ENCODE data around the gene ABCG1.
"Not testable (repeated sequence)": the region's sequence is repeated elsewhere in the genome, so short reads cannot be mapped to it uniquely, and the experiment has no call there.

Gene ABCG1

DNA sequence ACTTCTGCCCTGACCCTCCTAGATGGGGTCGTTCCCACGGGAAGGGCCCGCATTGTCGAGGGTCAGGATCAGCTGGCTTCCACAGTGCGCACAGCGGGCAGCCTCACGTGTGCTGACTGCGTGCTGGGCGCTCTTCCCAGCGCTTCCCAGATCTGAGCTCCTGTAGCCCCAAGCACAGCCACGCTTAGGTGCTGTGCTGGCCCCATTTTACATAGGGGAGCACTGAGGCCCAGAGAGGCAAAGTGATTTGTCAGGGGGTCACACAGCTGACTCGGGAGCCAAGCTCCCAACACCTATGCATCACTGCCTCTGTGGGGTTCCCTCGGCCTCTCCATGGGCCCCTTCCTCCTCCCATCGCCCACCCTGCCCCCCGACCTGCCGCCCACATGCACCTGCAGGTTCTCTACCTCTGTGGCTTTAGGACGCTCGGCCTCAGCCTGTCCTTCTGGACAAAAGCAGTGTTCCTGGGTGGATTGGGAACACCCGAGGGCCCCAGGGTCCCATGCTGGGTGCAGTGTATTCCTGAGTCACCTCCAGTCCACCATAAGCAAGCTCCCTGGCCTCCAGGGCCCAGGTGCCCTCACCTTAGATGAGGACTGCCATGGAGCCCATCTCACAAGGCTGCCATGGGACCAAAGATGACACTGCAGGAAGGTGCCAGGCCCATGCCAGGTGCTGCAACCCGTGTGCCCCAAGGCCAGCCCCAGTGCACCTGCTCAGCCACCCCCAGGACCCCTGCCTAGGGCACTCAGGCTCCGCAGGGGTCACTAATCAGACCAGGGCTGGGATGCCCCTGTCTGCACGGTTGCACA is 73.0 kb downstream of the ABCG1 start:
- DNase-seq (ENCODE audit: low read depth): no peak

DNA sequence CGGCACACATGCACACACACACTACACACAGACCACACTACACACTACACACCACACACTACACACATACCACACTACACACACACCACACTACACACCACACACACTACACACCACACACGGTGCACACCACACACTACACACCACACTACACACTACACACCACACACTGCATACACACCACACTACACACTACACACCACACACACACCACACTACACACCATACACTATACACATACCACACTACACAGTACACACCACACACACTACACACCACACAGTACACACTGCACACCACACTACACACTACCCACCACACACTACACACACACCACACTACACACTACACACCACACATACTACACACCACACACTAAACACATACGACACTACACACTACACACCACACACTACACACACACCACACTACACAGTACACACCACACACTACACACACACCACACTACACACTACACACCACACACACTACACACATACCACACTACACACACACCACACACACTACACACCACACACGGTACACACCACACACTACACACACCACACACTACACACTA is 73.7 kb downstream of the ABCG1 start:
- DNase-seq (ENCODE audit: low read depth): not testable (repeated sequence)

DNA sequence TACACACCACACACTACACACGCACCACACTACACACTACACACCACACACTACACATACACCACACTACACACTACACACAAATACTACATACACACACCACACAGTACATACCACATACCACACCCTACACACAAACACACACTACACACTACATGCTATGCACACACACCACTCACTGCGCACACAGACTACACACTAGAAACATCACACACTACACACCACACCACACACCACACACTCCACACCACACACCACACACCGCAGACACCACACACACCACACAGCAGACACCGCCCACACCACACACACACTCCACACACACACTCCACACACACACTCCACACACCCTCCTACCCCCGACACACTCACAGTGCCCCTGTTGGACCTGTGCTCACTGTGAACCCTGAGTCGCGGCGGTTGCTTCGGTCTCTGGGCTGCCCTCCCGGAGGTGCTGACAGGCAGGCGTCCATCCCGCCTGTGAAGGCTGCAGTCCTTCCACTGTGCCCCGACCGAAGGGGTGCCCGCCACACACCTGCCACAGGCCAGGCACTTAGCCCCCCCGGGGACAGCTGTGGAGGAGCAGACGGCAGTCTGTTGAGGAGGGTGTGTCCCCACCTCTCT is 74.8 kb downstream of the ABCG1 start:
- DNase-seq (ENCODE audit: low read depth): no peak

DNA sequence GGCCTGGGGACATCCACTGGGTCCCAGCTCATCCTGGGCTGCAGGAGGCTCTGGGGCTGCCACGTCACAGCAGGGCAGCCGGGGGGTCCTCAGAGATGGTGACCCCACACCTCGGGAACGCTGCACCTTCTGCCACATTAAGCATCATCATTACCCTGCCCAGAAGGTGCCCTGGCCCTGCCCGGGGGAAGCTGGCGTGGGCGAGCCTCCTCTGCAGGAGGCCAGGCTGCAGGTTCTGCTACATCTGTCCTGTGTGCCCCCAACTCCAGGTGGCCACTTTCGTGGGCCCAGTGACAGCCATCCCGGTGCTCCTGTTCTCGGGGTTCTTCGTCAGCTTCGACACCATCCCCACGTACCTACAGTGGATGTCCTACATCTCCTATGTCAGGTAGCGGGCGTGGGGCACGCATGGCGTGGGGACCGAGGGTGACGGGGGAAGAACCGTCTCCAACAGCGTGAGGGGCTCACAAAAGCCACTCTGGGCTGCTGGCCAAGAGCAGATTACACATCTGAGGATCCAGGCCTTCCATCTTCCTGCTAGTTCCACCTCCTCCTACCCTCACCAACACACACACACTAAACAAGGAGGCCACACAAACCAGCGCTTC is 75.4 kb downstream of the ABCG1 start:
- DNase-seq (ENCODE audit: low read depth): no peak

DNA sequence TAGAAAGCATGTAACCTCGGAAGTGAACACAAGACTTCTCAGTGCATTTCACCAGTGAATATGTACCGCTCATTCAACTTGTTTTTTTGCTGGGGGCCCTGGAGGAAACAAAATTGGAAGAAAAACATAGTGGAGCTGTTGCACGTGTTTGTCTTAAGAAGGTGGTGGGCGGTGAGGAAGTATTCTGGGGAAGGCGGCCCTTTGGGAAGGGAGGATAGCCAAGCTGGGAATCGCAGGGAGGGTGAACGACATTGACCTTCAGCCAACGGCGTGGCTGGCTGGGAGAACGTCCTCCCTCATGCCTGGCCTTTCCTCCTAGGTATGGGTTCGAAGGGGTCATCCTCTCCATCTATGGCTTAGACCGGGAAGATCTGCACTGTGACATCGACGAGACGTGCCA is 76.9 kb downstream of the ABCG1 start:
- no peak for DNase-seq (ENCODE audit: low read depth)

DNA sequence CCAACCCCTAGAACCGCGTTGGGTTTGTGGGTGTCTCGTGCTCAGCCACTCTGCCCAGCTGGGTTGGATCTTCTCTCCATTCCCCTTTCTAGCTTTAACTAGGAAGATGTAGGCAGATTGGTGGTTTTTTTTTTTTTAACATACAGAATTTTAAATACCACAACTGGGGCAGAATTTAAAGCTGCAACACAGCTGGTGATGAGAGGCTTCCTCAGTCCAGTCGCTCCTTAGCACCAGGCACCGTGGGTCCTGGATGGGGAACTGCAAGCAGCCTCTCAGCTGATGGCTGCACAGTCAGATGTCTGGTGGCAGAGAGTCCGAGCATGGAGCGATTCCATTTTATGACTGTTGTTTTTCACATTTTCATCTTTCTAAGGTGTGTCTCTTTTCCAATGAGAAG is 77.6 kb downstream of the ABCG1 start:
- DNase-seq (ENCODE audit: low read depth): no peak

DNA sequence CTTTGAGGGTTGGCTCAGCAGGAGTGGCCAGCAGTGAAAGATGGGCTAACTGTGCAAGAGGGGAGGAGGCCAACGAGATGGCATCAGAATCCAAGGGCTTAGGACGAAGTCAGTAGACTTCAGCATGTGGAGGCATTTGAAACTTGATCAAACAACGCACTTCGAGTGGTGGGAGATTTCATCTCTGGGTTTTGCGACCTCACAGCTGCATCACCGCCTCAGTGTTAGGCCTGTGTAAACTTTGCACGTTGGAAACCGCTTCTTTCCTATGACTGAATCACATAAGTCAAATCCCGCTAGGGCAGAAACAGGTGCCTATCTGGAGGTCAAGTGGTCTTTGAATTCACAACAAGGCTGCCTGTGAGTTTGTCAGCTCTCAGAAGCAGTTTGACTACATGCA is 78.4 kb downstream of the ABCG1 start:
- DNase-seq (ENCODE audit: low read depth): no peak

DNA sequence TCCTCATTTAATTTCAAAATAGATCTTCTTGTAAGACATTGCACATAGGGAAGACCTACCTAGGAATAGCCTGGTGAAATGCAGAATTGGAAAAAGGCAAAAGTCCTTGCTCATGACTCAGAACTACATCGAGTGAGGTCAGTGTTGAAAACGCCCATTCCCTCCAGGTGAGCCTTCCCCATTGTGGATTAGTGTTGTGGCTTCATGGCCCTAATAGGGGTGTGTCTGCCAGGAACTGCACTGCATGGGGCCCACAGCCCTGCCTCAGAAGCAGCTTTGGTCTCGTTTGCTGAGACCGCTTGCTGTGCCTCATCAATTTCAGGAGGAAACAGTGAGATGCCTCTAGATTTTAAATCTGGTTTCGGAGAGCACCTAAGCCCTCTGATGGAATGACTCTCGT is 79.3 kb downstream of the ABCG1 start:
- no peak for DNase-seq (ENCODE audit: low read depth)

DNA sequence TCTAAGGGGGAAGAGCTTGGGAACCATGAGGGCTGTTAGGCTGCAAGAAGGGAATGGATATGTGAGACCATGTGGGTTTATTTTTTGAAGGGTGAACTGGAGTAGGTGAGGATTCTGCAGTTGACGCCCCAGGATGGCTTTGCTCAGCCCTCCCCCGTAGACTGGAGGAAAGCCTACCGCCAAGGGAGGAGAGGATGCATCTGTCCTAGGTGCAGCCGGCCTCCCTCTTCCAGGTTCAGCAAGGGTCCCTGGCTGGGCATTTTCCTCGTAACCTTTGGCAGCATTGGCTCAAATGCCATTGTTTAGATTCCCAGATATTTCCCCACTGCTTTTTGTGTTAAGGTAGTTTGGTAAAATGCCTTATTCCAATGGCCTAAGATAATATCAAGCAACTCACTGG is 79.7 kb downstream of the ABCG1 start:
- no peak for DNase-seq (ENCODE audit: low read depth)

DNA sequence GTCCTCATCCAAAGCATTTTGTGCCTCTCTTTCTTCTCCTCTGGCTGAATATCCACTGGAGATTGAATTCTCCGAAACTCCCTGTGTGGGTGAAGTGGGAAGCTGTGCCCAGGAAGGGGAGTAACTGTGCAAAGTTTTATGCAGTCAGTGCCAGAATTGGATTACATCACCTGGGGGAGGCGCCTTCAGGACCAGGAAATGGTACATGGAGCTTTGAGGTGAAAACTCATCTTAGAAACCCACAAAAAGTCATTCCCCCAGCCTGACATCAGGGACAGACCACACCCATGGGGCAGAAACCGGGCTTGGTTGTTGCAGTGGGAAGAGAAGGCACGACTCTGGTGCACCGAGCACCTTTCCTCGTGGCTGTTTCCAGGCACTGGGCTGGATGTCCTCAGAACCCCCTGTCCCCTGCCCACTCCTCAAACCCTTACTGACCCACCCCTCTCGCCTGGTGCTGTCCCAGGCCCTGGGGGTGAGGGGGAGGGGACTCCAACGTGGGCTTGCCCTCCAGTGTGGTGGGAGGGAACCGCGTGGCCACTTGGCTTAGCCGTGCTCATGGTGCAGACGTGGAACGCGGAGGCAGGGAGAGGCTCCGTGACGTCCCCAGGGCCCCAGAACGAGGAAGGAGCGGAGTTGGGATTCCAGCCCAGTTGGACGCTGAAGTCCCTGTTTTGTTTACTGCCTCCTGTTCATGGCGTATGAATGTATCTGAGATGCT is 80.5 kb downstream of the ABCG1 start:
- no peak for DNase-seq (ENCODE audit: low read depth)

DNA sequence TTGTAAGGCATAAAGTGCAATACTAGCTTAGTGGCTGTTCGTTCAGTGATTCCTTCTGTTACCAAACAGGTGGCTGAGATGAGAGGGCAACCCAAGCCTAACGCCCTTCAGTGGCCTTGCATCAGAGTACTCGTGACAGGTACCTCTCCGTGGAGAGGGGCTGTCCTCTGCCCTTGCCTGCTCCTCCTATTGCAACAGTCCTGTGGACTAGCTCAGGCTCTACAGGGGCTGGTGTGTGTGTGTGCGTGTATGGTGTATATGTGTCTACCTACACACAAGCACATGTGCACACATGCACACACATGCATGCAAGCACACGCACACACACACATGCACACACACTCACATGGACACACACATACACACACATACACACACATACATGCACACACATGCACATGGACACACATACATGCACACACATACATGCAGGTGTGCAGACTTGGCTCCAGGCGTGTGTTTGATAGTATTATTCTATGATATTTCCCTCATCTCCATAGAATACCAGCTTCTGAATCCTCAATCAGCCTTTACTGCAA is 81.2 kb downstream of the ABCG1 start:
- DNase-seq (ENCODE audit: low read depth): no peak

DNA sequence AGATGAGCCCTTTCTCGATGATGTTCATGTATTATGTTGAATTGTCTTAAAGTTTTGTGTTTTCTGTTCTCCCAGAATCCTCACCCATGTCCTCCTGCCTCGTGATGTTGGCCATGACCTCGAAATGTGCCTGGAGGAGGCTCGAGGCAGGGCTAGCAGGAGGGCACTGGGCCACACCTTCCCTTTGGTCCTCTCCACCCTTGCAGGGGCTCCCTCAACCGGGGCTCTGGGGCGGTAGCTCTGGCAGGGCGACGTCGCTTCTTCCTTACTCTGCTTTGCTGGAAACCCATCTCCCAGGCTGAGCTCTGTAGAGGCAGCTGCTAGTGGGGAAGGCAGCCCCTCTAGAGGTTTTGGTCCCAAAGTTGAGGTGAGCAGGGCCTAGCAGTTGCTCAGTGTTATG is 82.0 kb downstream of the ABCG1 start:
- DNase-seq (ENCODE audit: low read depth): no peak

DNA sequence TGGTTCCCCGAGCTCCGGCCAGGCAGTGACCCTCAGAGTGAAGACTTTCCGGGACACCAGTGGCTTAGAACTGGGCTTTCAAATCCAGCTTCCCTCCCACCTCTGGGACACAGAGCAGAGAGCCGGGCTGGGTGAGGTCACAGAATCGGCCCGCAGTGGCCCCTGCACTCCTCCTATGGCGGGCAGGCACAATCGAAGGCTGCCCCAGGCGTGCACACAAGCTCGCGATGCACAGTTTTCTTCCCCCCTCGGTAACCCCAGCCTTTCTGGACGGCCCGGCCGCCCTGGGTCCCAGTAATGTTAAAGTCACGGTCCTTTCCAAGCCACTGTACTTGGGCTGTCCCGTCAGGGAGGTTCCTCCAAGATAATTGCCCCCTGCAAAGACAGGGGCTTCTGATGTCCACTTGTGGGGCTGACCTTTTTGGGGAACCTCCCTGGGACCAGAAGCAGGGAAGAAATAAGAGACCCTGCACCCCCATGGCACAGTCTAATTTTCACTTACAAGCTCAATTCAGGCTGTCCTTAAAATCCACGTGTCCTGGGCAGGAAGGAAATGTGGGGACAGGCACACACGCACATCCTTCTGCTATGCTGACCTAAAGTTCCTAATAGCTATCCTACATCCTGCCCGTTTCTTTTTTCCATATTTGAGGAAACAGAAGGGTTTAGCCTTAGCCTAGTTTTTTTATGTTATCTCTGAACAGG is 82.6 kb downstream of the ABCG1 start:
- no peak for DNase-seq (ENCODE audit: low read depth)

DNA sequence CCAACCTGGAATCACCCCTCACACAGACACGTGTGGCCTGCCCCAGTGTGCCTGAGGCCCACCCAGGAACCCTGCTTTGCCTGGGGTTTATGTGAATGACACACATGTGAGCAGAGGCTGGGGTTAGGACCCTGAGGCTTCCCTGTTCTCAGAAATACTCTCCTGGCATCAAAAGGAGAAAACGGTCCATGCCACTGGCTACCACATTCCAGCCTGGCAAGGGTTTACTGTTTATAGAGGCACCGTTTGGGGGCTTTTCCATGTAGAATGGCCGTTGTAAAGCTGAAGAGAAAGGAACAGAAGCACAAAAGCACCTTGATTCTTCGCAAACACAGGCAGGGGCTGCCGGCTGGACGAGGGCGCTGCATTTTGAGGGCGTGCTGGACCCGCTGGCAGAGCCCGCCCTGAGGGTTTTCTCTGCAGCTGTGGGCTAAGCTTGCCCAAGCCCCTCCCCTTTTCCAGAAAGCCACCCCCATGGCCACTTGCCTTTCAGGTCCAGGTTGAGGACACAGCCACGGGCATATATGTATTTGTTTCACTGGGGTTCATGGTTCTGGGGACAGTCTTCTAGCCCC is 83.2 kb downstream of the ABCG1 start:
- no peak for DNase-seq (ENCODE audit: low read depth)

DNA sequence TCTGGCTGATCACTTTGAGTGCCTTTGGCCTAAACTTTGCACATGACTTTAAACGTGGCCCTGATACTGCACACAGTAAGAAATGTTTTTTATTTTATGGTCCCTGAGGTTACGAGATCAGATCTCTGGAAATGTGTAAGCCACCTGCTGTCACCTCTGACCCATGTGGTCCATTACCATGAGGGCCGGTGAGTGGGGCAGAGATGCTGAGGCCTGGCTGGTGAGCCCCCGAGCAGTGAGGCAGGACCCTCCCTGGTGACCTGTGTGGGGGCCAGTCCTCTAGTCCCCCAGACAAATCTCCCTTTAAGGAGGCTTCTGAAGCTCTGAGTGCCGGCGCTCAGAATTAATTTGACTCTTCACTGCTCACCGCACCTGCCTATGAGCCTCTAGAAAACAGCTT is 83.9 kb downstream of the ABCG1 start:
- no peak for DNase-seq (ENCODE audit: low read depth)

DNA sequence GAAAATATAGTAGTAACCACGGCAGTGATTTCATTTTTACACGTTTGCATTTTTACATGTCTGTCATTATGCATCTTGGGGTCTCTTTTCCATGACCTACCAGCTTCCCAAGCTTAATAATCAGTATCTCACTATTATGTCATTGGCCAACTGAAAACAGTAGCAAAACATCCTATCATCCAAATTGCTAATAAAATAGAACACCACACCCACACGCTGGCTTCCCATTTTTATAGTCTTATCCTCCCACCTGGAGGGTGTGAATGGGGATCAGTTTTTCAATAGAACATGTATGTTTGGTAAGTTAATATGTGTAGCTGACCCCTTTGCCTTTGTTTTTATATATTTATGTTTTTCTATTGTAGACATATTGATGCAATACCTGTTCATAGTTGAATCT is 84.5 kb downstream of the ABCG1 start:
- no peak for DNase-seq (ENCODE audit: low read depth)

DNA sequence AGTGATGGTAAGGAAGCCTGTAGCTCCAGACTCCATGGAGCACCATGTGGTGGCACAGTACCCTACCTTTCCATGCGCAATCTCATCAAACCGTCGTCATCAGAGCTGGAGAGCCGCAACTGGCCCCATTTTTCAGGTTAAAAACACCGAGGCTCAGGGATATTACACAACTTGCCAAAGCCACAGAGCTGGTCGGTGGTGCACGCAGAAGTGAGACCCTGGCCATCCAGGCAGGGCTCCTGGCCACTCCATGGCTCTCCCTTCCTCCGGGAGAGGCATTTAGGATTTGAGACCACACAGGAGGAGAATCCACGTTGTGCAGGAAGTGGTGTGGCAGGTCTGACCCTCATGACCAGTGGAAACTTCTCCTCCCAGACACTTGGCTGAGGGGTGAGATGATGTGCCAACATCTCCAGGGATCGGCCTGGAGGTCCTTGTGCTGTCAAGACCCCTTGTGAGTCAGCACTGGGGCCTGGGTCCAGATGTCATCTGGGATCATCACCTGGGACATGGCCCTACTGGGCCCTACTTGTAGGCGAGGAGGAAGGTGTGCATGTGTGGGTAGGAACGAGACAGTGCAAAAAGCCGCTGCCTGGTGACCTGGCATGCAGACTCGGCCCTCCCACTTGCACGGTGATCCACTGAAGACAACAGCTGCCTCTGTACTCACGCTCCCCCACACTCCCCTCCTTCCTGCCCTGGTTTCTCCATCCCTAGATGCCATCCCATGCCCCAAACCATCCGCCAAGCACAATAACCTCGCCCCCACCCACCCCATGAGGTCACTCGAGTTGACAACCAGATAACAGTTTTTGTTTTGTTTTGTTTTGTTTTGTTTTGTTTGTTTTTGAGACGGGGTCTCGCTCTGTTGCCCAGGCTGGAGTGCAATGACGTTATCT is 85.9 kb downstream of the ABCG1 start:
- DNase-seq (ENCODE audit: low read depth): no peak

DNA sequence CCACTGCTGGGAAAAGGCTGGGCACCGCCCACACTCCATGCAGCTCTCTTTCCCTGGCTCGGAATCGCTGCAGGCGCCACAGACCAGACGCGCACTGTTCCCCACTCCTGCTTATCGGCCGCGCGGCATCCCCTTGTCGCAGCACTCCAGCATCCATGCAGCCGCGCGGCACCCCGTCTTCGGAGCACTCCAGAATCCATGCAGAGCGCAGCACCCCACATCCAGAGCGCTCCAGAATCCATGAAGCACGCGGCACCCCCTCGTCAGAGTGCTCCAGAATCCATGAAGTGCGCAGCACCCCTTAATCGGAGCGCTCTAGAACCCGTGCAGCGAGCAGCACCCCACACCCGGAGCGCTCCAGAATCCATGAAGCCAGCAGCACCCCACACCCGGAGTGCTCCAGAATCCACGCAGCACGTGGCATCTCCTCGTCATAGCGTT is 86.8 kb downstream of the ABCG1 start:
- no peak for DNase-seq (ENCODE audit: low read depth)

DNA sequence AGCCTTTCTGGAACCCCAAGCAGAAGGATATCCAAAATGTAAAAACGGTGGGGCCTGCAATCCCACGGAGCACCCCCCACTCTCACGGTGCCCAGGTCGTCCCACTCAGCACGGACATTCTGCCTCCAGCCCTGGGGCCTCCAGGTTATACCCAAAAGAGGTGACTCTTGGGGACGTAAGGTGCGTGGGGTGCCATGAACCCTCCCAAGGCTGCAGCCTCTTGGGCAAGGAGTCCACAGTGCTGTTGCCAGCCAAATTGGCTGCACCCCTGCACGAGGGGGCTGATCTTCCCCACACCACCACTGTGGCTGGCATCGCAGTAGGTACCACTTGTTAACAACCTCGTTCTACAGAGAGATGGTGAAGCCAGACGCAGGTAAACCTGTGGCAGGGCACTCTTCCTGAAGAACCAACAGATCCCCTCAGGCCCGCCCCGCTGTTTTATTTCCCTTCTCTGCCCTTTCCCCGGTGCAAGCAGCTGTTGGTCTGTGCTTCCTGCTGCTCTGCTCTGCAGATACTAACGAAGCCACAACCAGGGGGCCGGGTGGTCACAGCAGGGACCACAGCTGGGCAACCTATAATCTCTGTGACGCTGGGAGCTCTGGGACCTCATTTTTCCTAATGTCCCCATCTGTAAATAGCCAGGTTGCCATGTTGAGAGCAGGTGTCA is 87.6 kb downstream of the ABCG1 start:
- no peak for DNase-seq (ENCODE audit: low read depth)

DNA sequence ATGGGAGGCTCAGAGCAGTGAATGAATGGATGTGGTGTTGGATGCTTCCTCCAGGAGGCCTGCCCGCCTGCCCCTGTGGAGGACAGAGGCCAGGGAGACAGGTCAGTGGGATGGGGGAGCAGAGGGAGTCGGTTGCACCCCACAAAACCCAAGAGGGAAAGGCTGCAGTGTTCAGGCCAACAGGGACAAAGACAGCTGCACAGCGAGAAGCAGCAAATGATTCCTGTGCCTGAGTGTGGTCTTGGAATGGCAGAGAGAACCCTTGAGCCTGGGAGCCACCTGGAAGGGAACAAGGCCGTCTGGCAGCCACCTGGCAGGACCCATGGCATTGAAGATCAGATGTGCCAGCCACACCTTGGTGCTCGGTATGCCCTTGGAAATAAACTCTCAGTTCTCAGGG is 88.2 kb downstream of the ABCG1 start:
- DNase-seq (ENCODE audit: low read depth): no peak
